ENCODE data around the gene HOXB2.

DNA sequence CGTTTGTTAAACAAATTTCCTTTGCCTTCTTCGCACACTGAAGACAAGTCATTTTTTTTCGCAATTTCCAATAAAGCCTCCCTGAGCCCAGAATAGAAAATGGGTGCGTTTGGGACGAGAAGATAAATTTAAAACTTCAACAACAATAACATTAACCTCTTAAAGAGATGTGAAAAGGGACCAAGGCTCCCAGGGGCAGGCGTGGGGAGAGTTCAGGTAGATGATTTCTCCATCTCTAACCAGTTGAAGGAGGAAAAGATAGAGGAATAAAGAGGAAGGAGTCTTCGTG lies 34.5 kb upstream of the HOXB2 start:
- TF ChIP-seq POLR2AphosphoS5 (IDR thresholded peaks at IDR 0.05; ENCODE audit: low read depth, low read length) (no peak), POLR2A (IDR thresholded peaks at IDR 0.05; ENCODE audit: low read depth, low read length) (no peak)

Data from GM12892 (cell line).